Muscle of back (tissue), 13 donors: ENCODE measurements around the gene NXF2B. TPM values are rescaled to one million over a fixed set of nuclear protein-coding genes. Genes with fewer than 3 reads are reported as not detected.
"Not testable (repeated sequence)": the region's sequence is repeated elsewhere in the genome, so short reads cannot be mapped to it uniquely, and the experiment has no call there.

Experiments
- DNase-seq, 3 donors: peaks; one replicate each; pipeline versions ENCODE4 v3.0.0 to v3.0.0-alpha.2; 2013
- long read RNA-seq, 9 donors: transcript quantifications; one replicate each; lab custom pipeline, GENCODE V29; 2026
- polyA plus RNA-seq, 10 donors: library from polyadenylated mRNA; unstranded; fragments of 120-200 nt; gene quantifications; one replicate each; pipeline ENCODE4 v1.2.1, GENCODE V29; 2013; ENCODE audit not compliant: insufficient read length in 10 of 10

Gene NXF2B, protein sequence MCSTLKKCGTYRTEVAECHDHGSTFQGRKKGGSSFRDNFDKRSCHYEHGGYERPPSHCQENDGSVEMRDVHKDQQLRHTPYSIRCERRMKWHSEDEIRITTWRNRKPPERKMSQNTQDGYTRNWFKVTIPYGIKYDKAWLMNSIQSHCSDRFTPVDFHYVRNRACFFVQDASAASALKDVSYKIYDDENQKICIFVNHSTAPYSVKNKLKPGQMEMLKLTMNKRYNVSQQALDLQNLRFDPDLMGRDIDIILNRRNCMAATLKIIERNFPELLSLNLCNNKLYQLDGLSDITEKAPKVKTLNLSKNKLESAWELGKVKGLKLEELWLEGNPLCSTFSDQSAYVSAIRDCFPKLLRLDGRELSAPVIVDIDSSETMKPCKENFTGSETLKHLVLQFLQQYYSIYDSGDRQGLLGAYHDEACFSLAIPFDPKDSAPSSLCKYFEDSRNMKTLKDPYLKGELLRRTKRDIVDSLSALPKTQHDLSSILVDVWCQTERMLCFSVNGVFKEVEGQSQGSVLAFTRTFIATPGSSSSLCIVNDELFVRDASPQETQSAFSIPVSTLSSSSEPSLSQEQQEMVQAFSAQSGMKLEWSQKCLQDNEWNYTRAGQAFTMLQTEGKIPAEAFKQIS
- polyA plus RNA-seq = not detected
- long read RNA-seq, donor 1 = 0 reads
- long read RNA-seq, donor 2 = 0 reads
- long read RNA-seq, donor 3 = 0 reads
- long read RNA-seq, donor 4 = 0 reads
- long read RNA-seq, donor 5 = 0 reads
- long read RNA-seq, donor 6 = 0 reads
- long read RNA-seq, donor 7 = 0 reads
- long read RNA-seq, donor 8 = 0 reads
- long read RNA-seq, donor 9 = 0 reads

DNA sequence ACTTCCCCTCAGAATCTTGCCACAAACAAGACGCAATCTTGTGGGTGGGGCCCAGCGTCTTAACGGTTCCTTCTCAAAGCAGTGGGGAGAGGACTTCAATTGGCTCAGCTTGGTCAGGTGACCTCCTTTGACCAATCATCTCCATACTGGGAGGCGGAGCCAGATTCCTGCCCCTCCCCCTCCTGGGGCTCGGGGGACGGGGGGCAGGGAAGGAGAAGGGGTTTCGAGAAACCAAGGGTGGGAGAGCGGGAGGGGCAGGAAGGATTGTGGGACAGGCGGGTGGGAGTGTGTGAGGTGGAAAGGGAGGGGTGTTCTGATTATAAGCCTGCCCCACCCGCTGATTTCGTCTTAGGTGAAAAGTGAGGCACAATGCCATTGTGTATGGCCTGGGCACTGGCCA is at the start of gene NXF2B:
Gene NXF2B, minus strand, starts transcription at position 101 of the 400 bp plus-strand sequence. CDS start 59,972 bp downstream, outside the sequence.
- DNase-seq = not testable (repeated sequence)

DNA sequence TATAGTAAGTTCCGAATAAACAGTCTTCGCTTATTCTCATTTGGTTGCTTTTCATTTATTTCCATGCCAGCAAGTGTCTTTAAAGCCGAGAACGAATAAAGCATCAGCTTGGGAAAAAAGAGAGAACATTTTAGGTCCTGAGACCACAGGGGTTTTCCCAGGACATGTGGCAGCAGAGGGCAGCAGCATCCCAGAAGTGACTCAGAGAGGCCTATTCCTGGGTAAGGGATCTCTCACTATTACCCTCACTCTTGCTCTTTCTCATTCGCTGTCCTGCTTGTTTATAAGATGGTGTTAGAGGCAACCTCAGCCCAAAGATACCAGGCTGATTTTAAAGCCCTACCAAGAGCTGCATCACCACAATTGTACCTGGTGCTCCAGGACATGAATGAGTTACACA is 39.0 kb upstream of the NXF2B start:
- not testable (repeated sequence) for DNase-seq

DNA sequence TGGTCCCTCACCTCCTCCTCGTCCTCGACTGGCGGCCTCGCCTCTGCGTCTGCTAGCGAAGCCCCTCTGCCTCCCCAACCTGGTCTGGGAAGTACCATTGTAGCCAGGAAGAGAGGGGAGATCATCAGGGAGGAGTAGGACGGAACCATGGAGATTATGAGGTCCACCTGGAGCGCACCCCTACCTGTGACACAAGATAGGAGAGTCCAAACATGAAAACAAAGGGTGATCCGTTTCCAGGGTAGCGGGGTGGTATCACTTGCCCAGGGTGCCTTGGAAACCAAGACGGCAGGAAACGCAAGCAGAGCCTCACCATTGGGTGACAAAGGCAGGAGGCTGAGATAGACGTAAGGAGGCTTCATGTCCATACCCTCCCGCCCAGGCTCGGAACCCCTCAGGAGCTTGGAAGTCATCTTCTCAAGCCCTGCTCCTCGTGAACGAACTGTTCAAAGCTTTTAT is 32.0 kb upstream of the NXF2B start, which contains the start of gene TCP11X2:
Gene TCP11X2, minus strand, starts transcription at position 51 of the 459 bp plus-strand sequence.
- DNase-seq = not testable (repeated sequence)

DNA sequence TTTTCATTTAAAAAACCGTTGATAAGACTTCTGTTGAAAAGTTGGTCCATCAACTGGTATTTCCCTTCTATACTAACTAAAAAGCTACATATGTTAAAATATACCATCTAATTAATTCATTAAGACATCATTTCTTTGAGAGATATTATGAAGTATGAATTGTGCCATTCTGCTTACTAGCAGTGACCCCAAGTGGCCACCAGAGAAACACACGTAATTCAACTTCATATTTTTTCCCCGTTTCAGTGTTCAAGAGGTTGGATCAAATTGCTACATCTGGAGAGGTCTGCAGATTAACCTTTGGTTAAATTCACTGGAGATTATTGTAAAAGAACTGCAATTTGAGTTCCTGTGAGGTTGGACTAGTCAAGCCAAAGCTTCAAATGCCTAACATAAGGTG is 30.4 kb upstream of the NXF2B start:
- not testable (repeated sequence) for DNase-seq

DNA sequence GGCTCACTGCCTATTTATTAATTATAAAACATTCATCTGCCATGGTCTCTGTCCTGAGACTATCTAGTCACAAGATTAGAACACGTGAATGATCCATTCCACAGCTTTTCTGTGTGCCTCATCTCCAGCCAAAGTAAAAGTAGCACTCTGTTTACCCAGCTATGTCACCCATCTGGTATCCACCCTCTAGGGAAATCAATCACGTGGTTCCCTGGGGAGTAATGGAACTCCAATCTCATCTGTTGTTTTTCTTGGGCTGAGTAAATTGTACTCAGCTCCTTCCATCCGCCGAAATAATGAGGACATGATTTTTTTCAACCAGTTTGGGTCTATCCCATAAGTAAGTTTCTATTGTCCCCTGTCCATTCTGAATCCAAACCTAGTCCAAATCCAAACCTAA is 18.8 kb upstream of the NXF2B start:
- not testable (repeated sequence) for DNase-seq

DNA sequence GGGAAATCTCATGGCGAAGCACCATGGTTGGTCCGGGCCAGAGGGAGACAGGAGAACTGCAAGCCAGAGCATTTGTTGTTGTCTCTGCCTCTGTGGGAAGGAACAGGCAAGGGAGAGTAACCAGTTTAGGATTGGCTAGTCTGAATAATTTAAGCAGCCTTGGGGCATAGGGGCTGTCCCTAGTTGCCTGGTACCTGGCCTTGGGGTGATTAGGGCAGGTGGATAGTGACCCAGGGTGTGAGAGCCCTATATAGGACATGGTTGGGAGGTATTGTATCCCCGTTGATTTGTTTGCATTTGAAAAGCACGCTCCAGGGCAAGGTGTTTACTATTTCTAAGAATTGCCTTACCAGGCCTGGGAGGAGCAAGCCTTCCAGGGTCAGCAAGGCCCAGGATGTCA is 25.3 kb downstream of the NXF2B start:
- DNase-seq = not testable (repeated sequence)

DNA sequence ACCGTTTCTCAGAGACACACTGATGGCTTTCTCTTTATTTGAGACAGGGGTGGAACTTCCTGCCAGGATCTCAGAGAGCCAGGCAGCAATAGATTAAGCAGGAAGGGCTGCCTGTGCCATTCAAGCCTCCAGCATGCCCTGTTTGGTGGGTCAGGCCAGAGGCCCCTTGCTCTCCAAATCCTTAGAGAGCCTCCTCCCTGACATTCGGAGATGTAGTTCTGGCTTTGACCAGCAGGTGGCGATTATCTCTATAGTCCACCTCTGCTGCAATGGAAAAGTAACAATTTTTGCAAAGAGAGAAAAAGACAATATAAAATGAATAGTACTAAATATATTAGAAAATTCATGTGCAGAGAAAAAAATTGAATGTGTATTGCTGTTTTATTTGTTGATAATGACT is 93.9 kb downstream of the NXF2B start:
- DNase-seq = peak; percentile 11 to 34 (median 30)

DNA sequence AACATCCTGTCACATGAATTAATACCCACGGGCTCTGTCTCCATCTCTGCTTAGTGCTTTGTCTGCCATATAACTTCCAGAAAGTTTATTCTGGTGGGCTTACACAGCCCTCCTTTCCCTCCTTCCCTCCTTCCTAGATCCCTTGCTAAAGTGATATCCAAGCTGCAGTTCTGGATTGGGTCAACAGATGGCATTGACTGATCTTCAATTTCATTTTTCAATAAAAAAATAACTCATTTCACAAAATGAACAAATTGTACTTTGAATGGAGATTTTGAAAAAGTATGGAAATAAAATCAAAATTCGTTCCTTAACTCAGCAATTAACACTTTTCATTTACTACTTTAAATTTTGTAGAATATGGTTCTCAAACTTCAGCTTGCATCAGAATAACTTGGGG is 97.9 kb downstream of the NXF2B start:
- no peak for DNase-seq

DNA sequence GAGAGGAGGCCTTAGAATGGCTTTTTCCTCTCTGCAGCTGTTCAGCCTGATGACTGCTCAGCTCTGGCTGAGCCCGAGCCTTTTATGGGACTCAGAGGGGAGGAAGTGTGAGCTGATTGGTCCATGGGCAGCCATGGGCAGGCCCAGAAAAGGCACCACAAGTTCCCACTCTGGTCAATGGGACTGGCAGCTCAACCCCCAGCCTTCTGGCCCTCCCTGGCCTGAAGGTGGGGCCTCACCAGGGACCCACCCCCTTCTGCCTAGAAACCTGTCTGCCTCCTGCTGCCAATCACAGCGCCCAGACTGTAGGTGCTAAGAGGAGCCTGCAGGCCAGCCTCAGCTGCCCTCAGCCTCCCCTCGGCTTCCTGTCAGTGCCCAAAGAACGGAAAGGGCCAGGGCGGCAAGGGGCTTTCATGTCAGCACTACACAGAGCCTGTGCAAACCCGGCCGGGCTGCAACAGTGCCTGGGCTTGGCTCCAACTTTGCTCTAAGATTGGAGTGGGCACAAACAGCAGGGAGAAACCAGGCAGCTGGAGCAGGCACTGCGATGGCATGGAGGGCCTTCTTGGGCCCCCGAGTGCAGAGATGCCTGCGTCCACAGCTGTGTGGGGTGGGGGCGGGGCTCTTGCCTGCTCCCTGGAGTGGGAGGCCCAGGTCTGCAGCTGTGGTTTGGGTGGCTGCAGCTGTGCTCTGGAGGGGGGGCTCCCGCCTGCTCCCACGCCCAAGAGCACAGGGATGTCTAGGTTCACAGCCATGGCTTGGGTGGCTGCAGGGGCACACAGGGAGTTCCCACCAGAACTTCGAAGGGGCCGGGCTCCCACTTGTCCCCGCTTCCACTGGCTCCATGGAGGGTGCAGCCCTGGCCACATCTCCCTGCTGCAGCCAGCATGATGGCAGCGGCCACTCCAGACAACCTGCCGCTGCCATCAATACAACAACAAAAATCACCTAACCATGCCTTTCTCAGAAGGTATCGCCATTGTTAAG is 100.2 kb downstream of the NXF2B start:
- no peak for DNase-seq

DNA sequence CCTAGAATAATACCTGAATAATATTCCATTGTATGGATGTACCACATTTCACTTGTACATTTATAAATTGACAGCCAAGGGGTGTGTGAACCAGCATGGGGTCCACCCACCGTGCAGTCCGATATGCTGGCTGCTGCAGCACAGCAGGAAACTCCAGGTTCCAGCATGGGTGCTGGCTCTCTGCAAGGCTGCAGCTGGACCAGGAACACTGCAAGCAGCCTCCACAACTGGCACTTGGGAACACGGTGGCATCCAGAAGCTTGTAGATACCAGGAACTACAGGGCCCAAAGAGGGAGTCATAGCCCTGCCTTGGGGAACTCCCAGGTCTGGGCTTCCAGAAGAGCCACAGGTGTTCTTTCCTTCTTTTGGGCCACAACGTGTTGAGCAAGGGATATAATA is 101.6 kb downstream of the NXF2B start:
- no peak for DNase-seq

Other genes starting within 250 kb of the NXF2B start
- not detected for gene TCP11X1, start 224.7 kb downstream of the NXF2B start, polyA plus RNA-seq
- not detected for gene NXF2, start 192.8 kb downstream of the NXF2B start, polyA plus RNA-seq
- gene TCP11X2, start 31.8 kb upstream of the NXF2B start, polyA plus RNA-seq = not detected
- gene TMSB15A, start 76.7 kb upstream of the NXF2B start, polyA plus RNA-seq = 10 to 100 TPM in 9 of 10 donors, 1 to 10 TPM in 1; 9.7 to 24.3 (median 13.5) TPM
- gene ARMCX5, start 159.5 kb upstream of the NXF2B start, polyA plus RNA-seq = 1 to 10 TPM; 5.7 to 8.9 (median 8.1) TPM
- gene GPRASP1, start 211.5 kb upstream of the NXF2B start, polyA plus RNA-seq = 10 to 100 TPM in 8 of 10 donors, 1 to 10 TPM in 2; 8.5 to 16.3 (median 12.3) TPM